Mesenchymal stem cell (in vitro differentiated cells and primary cell): Measurements from ENCODE around the gene SIAH2.

Experiments used
- DNase-seq: peaks from one replicate; pipeline ENCODE4 v3.0.0-alpha.2; 2013
- H2AFZ ChIP-seq: one replicate; pipeline ENCODE4 v1.6.1; 2013; ENCODE audit warnings: low read depth, mild to moderate bottlenecking, control low read depth, inconsistent platforms, low read length, moderate library complexity
- H2AK5ac ChIP-seq: 2 replicates; pipeline ENCODE4 v1.6.1; 2013; ENCODE audit warnings: low read length, moderate library complexity, mild to moderate bottlenecking, inconsistent platforms; ENCODE audit not compliant: severe bottlenecking
- H2BK120ac ChIP-seq: one replicate; pipeline ENCODE4 v1.6.1; 2013; ENCODE audit warnings: low read depth, mild to moderate bottlenecking, inconsistent platforms, low read length, moderate library complexity
- H2BK12ac ChIP-seq, 2 experiments: one replicate each; pipeline ENCODE4 v1.6.1; 2013; ENCODE audit warnings: inconsistent platforms in 2 of 2, low read length in 2 of 2, mild to moderate bottlenecking in 2 of 2, moderate library complexity in 2 of 2, control low read depth in 1 of 2
- H2BK15ac ChIP-seq: one replicate; pipeline ENCODE4 v1.6.1; 2013; ENCODE audit warnings: mild to moderate bottlenecking, low read depth, inconsistent platforms; ENCODE audit not compliant: poor library complexity, severe bottlenecking
- H2BK5ac ChIP-seq: 2 replicates; pipeline ENCODE4 v1.6.1; 2013; ENCODE audit warnings: low read depth, mild to moderate bottlenecking, low read length, control low read depth, inconsistent platforms; ENCODE audit not compliant: poor library complexity, severe bottlenecking
- H3K14ac ChIP-seq, 2 experiments: one replicate each; pipeline ENCODE4 v1.6.1; 2013; ENCODE audit warnings: inconsistent platforms in 2 of 2, low read length in 2 of 2, control low read depth in 1 of 2, mild to moderate bottlenecking in 1 of 2, moderate library complexity in 1 of 2
- H3K18ac ChIP-seq, 2 experiments: one replicate each; pipeline ENCODE4 v1.6.1; 2013; ENCODE audit warnings: inconsistent platforms in 2 of 2, low read length in 2 of 2, control low read depth in 1 of 2, low read depth in 1 of 2, mild to moderate bottlenecking in 1 of 2
- H3K23ac ChIP-seq, 2 experiments: one replicate each; pipeline ENCODE4 v1.6.1; 2013; ENCODE audit warnings: inconsistent platforms in 2 of 2, low read length in 2 of 2, mild to moderate bottlenecking in 2 of 2, moderate library complexity in 2 of 2, control low read depth in 1 of 2
- H3K27ac ChIP-seq: 2 replicates; pipeline ENCODE4 v1.5.1; 2013; ENCODE audit warnings: mild to moderate bottlenecking, moderate library complexity, low read length, control low read depth, inconsistent platforms; ENCODE audit not compliant: poor library complexity, severe bottlenecking
- H3K27me3 ChIP-seq, 2 experiments: 2 replicates each; pipeline versions ENCODE4 v1.6.1 to v1.7.0; 2013; ENCODE audit warnings: low read length in 2 of 2, mild to moderate bottlenecking in 2 of 2, moderate library complexity in 2 of 2, control low read depth in 1 of 2, inconsistent platforms in 1 of 2; ENCODE audit not compliant: control insufficient read depth in 1 of 2, insufficient read depth in 1 of 2
- H3K36me3 ChIP-seq, 2 experiments: 2 replicates each; pipeline versions ENCODE4 v1.6.1 to v1.7.0; 2013; ENCODE audit warnings: low read length in 2 of 2, control low read depth in 1 of 2, inconsistent platforms in 1 of 2, low read depth in 1 of 2, mild to moderate bottlenecking in 1 of 2; ENCODE audit not compliant: insufficient read depth in 2 of 2, control insufficient read depth in 1 of 2
- H3K4ac ChIP-seq, 2 experiments: one replicate each; pipeline ENCODE4 v1.6.1; 2013; ENCODE audit warnings: inconsistent platforms in 2 of 2, low read length in 2 of 2, mild to moderate bottlenecking in 2 of 2, moderate library complexity in 2 of 2, control low read depth in 1 of 2, low read depth in 1 of 2
- H3K4me1 ChIP-seq: 2 replicates; pipeline ENCODE4 v1.6.1; 2013; ENCODE audit warnings: low read depth, low read length, control low read depth; ENCODE audit not compliant: control insufficient read depth, insufficient read depth
- H3K4me2 ChIP-seq: 2 replicates; pipeline ENCODE4 v1.6.1; 2013; ENCODE audit warnings: low read length, mild to moderate bottlenecking, inconsistent platforms; ENCODE audit not compliant: poor library complexity, severe bottlenecking
- H3K4me3 ChIP-seq, 2 experiments: 2 replicates each; pipeline versions ENCODE4 v1.5.1 to v1.7.0; 2013; ENCODE audit warnings: low read length in 2 of 2, mild to moderate bottlenecking in 2 of 2, control low read depth in 1 of 2, low read depth in 1 of 2; ENCODE audit not compliant: insufficient read depth in 1 of 2
- H3K79me1 ChIP-seq: replicated peaks from 2 replicates; pipeline ENCODE4 v1.6.1; 2013; ENCODE audit warnings: mild to moderate bottlenecking, control low read depth, low read length, inconsistent platforms; ENCODE audit not compliant: poor library complexity, severe bottlenecking
- H3K9ac ChIP-seq: 2 replicates; pipeline ENCODE4 v1.7.0; 2013; ENCODE audit warnings: mild to moderate bottlenecking, low read length, moderate library complexity
- H3K9me3 ChIP-seq: 2 replicates; pipeline ENCODE4 v1.7.0; 2013; ENCODE audit warnings: mild to moderate bottlenecking, low read length; ENCODE audit not compliant: control insufficient read depth
- H4K8ac ChIP-seq: one replicate; pipeline ENCODE4 v1.6.1; 2013; ENCODE audit warnings: inconsistent platforms, mild to moderate bottlenecking, low read length, moderate library complexity
- H4K91ac ChIP-seq: one replicate; pipeline ENCODE4 v1.6.1; 2013; ENCODE audit warnings: mild to moderate bottlenecking, low read length, inconsistent platforms
- WGBS: methylation state at CpG from one replicate; pipeline ENCODE4 v1.1.7; 2013; ENCODE audit warnings: mixed read lengths; 5-methylcytosine and 5-hydroxymethylcytosine counted together

Gene SIAH2

DNA sequence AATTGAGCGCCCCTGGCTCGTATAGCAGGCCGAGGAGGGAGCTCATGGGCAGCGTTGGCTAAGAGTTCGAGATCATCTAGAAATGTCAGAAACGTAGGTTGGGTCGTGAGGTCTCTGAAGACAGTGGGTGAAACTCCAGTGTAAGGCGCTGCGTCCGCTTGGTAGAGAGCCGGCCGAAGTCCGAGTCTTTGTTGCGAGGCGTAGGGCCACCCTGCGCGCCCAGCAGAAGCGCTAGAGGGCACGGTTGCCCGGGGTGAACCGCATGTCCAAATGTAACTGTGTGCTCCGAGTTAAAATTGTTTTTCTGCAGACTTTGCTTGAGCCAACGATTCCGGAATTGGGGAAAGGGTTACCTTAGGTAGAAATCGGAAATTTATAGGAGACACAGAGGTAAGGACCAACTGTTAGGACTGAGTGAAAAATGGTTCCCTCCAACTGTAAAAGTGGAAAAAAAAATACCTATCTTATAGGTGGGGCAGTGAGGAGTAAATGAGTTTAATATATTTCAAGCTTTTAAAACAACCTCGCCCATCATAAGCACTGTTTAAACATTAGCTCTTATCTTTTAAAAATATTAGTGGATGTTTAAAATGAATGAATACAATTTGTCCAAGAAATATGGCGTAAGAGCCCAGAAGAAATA, 993 bp upstream of the SIAH2 start:
- Histone ChIP-seq H3K18ac (peak overlapping the region; percentile 94 to 97), H2BK15ac (peak overlapping the region; percentile 29), H3K4me3 (peak overlapping the region; percentile 75 to 91), H4K8ac (peak overlapping the region; percentile 92), H2BK12ac (peak overlapping the region in 1 of 2 experiments; percentile 96), H2BK120ac (peak overlapping the region; percentile 8), H3K4me1 (peaks cover 9% of the 10 kb centered on the region), H4K91ac (peak overlapping the region; percentile 96), H3K4me2 (peak overlapping the region; percentile 60), H3K23ac (peak overlapping the region in 1 of 2 experiments; percentile 59), H3K4ac (peak overlapping the region in 1 of 2 experiments; percentile 75), H2AK5ac (no peak overlapping the region), H3K27me3 (no peaks in the 10 kb centered on the region), H2BK5ac (peak overlapping the region; percentile 21), H3K36me3 (peaks cover 0 to 7% of the 10 kb centered on the region in 2 experiments), H2AFZ (peak overlapping the region; percentile 93), H3K79me1 (peaks cover 3% of the 10 kb centered on the region), H3K27ac (peak overlapping the region; percentile 99), H3K14ac (peak overlapping the region in 1 of 2 experiments; percentile 94), H3K9me3 (no peaks in the 10 kb centered on the region), H3K9ac (peak overlapping the region; percentile 96)
- DNase-seq, result peak; percentile 74
- WGBS, result 6% methylated on average over 26 of the region's 27 CpGs

DNA sequence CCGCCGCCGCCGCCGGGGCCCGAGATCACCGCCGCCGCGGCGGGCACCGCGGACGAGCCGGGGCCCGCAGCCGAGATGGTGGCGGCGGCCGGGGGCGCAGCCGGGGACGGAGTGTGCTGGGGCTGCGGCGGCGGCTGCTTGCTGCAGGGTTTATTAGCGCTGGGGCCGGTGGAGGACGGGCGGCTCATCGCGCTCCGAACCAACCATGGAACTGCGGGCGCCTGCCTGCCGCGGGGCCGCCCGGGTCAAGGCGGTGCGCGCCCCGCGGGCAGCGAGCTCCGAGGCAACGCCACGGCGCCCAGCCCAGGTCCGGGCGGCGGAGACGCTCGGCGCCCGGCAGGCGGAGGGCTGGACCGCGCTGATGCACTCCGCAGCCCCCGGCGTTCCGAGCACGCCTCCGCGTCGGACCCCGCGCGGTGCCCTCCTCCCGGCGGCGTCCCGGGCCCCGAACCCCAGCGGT, 277 bp downstream of the SIAH2 start:
- peak overlapping the region; percentile 96 for H3K9ac ChIP-seq
- H4K91ac ChIP-seq, result peak overlapping the region; percentile 76
- H2BK12ac ChIP-seq, result peak overlapping the region in 1 of 2 experiments; percentile 94
- H3K4me2 ChIP-seq, result peak overlapping the region; percentile 40
- peak overlapping the region; percentile 85 for H2BK15ac ChIP-seq
- WGBS, result under 1% methylated on average over 35 of the region's 76 CpGs
- peak overlapping the region; percentile 71 for H2BK120ac ChIP-seq
- H3K36me3 ChIP-seq, result peaks cover 0 to 7% of the 10 kb centered on the region in 2 experiments
- no peak overlapping the region for H3K27ac ChIP-seq
- H2AK5ac ChIP-seq, result no peak overlapping the region
- peak overlapping the region in 1 of 2 experiments; percentile 94 for H3K23ac ChIP-seq
- H3K79me1 ChIP-seq, result peaks cover 5% of the 10 kb centered on the region
- H3K14ac ChIP-seq, result peak overlapping the region; percentile 27 to 68
- peak overlapping the region; percentile 54 for H2AFZ ChIP-seq
- H3K27me3 ChIP-seq, result no peaks in the 10 kb centered on the region
- no peak for DNase-seq
- H3K4me1 ChIP-seq, result peaks cover 9% of the 10 kb centered on the region
- H3K18ac ChIP-seq, result peak overlapping the region; percentile 90 to 97
- H3K9me3 ChIP-seq, result no peaks in the 10 kb centered on the region
- peak overlapping the region; percentile 85 for H2BK5ac ChIP-seq
- H4K8ac ChIP-seq, result peak overlapping the region; percentile 51
- H3K4ac ChIP-seq, result peak overlapping the region in 1 of 2 experiments; percentile 81
- H3K4me3 ChIP-seq, result peak overlapping the region; percentile 75 to 91

DNA sequence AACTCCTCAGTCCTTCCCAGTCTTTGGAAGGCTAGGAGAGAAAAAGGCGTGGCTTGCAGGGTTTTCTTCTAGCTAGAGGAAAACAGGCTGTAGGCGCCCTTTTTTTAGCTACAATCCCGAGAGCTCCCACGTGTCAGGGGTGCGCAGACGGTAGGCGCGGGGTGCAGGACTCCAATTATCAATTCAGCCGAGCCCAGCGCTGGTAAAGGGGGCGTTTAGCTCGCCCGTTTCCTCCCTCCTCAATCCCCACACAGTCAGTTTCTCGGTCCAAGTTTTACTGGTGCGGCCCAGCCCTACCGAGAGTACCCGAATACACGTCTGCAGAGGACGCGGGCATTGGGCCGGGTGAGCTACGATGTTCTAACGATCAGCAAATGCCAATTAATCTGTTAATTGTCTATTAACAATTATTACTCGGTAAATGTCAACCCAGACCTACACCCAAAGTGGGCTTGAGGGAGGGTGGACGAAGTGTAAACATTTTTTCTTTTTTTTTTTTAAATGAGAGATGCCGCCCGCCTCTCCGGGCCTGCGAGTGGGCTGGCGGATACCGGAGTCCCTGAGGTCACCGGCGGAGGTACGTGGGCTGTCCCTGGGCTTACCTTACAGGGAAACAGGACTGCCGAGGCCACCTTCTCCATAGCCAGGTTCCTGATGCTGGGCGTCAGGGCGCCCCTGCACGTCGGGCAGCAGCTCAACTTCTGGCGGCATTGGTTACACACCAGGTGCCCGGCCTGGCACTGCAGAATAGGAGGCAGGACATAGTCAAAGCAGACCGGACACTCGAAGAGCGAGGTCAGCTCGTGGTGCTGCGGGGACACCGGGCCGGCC, 923 bp downstream of the SIAH2 start:
- DNase-seq, result peak; percentile 81
- H3K4me1 ChIP-seq, result peaks cover 9% of the 10 kb centered on the region
- no peak overlapping the region for H2BK15ac ChIP-seq
- peak overlapping the region; percentile 40 for H3K4me2 ChIP-seq
- H3K4me3 ChIP-seq, result peak overlapping the region; percentile 75 to 91
- H3K9me3 ChIP-seq, result no peaks in the 10 kb centered on the region
- H2AFZ ChIP-seq, result peak overlapping the region; percentile 77
- no peaks in the 10 kb centered on the region for H3K27me3 ChIP-seq
- peak overlapping the region in 1 of 2 experiments; percentile 86 for H3K23ac ChIP-seq
- no peak overlapping the region for H2BK120ac ChIP-seq
- H4K91ac ChIP-seq, result no peak overlapping the region
- peak overlapping the region in 1 of 2 experiments; percentile 81 for H3K4ac ChIP-seq
- no peak overlapping the region for H2BK5ac ChIP-seq
- peak overlapping the region in 1 of 2 experiments; percentile 83 for H3K14ac ChIP-seq
- peaks cover 0 to 11% of the 10 kb centered on the region in 2 experiments for H3K36me3 ChIP-seq
- H4K8ac ChIP-seq, result no peak overlapping the region
- peak overlapping the region; percentile 96 for H3K9ac ChIP-seq
- WGBS, result 1% methylated on average over 38 of the region's 48 CpGs
- H3K27ac ChIP-seq, result peak overlapping the region; percentile 26
- H2BK12ac ChIP-seq, result peak overlapping the region in 1 of 2 experiments; percentile 94
- H2AK5ac ChIP-seq, result no peak overlapping the region
- peak overlapping the region; percentile 90 to 97 for H3K18ac ChIP-seq
- H3K79me1 ChIP-seq, result peaks cover 6% of the 10 kb centered on the region
